Suprapubic skin (tissue), 4 donors: ENCODE results near the gene OR4D6.

Experiments used
- EP300 ChIP-seq: sonication (generic); formaldehyde crosslinking; IDR thresholded peaks from one replicate; pipeline ENCODE4 v1.6.1; 2017; ENCODE audit warnings: antibody characterized with exemption
- POLR2A ChIP-seq, 2 donors: fragments of 450-650 bp; IDR thresholded peaks; one replicate each; pipeline ENCODE4 v1.6.1; 2017; ENCODE audit warnings: antibody characterized with exemption in 2 of 2, mild to moderate bottlenecking in 2 of 2, moderate library complexity in 2 of 2
- POLR2AphosphoS5 ChIP-seq, 3 donors: sonication (generic); formaldehyde crosslinking; IDR thresholded peaks; one replicate each; pipeline ENCODE4 v1.6.1; 2017; ENCODE audit warnings: antibody characterized with exemption in 3 of 3
- TF ChIP-seq, protein P1 (sequence below), 2 donors: fragments of 200-600 bp in 1 of 2; fragments of 450-650 bp in 1 of 2; sonication (generic) in 1 of 2; IDR thresholded peaks; one replicate each; pipeline ENCODE4 v1.5.1; 2016 to 2019; ENCODE audit warnings: antibody characterized with exemption in 2 of 2, mild to moderate bottlenecking in 1 of 2, moderate library complexity in 1 of 2

DNA sequence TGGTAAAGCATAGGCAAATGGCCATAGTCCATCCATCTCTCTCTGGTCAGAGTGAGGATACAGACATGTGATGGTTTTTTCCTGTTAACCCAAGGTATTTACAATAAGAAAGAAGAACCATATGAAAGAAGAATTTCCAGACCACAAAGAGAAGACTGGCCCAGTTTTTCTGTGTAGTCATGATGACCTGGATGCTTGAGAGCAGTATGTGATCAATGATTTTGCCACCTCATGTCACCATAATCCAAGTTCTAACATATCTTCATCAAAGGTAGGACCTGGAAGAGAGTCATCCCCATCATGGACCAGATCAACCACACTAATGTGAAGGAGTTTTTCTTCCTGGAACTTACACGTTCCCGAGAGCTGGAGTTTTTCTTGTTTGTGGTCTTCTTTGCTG, at the start of gene OR4D6:
- TF ChIP-seq, protein P1, sequence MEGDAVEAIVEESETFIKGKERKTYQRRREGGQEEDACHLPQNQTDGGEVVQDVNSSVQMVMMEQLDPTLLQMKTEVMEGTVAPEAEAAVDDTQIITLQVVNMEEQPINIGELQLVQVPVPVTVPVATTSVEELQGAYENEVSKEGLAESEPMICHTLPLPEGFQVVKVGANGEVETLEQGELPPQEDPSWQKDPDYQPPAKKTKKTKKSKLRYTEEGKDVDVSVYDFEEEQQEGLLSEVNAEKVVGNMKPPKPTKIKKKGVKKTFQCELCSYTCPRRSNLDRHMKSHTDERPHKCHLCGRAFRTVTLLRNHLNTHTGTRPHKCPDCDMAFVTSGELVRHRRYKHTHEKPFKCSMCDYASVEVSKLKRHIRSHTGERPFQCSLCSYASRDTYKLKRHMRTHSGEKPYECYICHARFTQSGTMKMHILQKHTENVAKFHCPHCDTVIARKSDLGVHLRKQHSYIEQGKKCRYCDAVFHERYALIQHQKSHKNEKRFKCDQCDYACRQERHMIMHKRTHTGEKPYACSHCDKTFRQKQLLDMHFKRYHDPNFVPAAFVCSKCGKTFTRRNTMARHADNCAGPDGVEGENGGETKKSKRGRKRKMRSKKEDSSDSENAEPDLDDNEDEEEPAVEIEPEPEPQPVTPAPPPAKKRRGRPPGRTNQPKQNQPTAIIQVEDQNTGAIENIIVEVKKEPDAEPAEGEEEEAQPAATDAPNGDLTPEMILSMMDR (IDR thresholded peaks at IDR 0.05), result no peak
- no peak for TF ChIP-seq POLR2A (IDR thresholded peaks at IDR 0.05)
- TF ChIP-seq POLR2AphosphoS5 (IDR thresholded peaks at IDR 0.05), result no peak
- TF ChIP-seq EP300, result no peak
